Measurements from ENCODE around the gene TVP23B.
"Not testable (repeated sequence)": the region's sequence is repeated elsewhere in the genome, so short reads cannot be mapped to it uniquely, and the experiment has no call there.

TVP23B gene

GRCh38 chr17:18780991-18781718, at the start of gene TVP23B:
TSS of gene TVP23B (plus strand) at chr17:18781183. CDS start at chr17:18781294, 111 bp downstream.
- DNase-seq = peak; percentile 98

GRCh38 chr17:18732438-18732837, 48.5 kb upstream of the TVP23B start:
- DNase-seq = not testable (repeated sequence)

GRCh38 chr17:18733350-18733749, 47.6 kb upstream of the TVP23B start:
- DNase-seq = not testable (repeated sequence)

GRCh38 chr17:18739616-18740391, 41.2 kb upstream of the TVP23B start:
- DNase-seq = not testable (repeated sequence)

- not testable (repeated sequence) for DNase-seq
These were observed 39.8 kb upstream of the TVP23B start for GRCh38 chr17:18741228-18741627.

- not testable (repeated sequence) for DNase-seq
These were observed 37.1 kb upstream of the TVP23B start, which contains the start of gene FBXW10 for GRCh38 chr17:18743699-18744421. TSS of gene FBXW10 (plus strand) at chr17:18744054. CDS start at chr17:18744245, 191 bp downstream.

- DNase-seq = not testable (repeated sequence)
These were observed 36.3 kb upstream of the TVP23B start for GRCh38 chr17:18744726-18745125.

GRCh38 chr17:18746551-18746950, 34.4 kb upstream of the TVP23B start:
- not testable (repeated sequence) for DNase-seq

- not testable (repeated sequence) for DNase-seq
These were observed 33.5 kb upstream of the TVP23B start for GRCh38 chr17:18747501-18747900.

- not testable (repeated sequence) for DNase-seq
These were observed 30.7 kb upstream of the TVP23B start for GRCh38 chr17:18750242-18750641.

- DNase-seq = not testable (repeated sequence)
These were observed 27.1 kb upstream of the TVP23B start for GRCh38 chr17:18753829-18754409.

- not testable (repeated sequence) for DNase-seq
These were observed 25.0 kb upstream of the TVP23B start for GRCh38 chr17:18755969-18756368.

GRCh38 chr17:18757368-18758044, 23.5 kb upstream of the TVP23B start:
- not testable (repeated sequence) for DNase-seq

GRCh38 chr17:18758344-18758743, 22.6 kb upstream of the TVP23B start:
- not testable (repeated sequence) for DNase-seq

GRCh38 chr17:18760221-18760620, 20.8 kb upstream of the TVP23B start:
- DNase-seq = not testable (repeated sequence)

- not testable (repeated sequence) for DNase-seq
These were observed 10.4 kb upstream of the TVP23B start for GRCh38 chr17:18770572-18770971.

- DNase-seq = not testable (repeated sequence)
These were observed 9.9 kb upstream of the TVP23B start for GRCh38 chr17:18771066-18771465.

GRCh38 chr17:18772471-18772870, 8.5 kb upstream of the TVP23B start:
- DNase-seq = no peak

GRCh38 chr17:18781805-18782204, 822 bp downstream of the TVP23B start:
- DNase-seq = not testable (repeated sequence)

- not testable (repeated sequence) for DNase-seq
These were observed 5.0 kb downstream of the TVP23B start for GRCh38 chr17:18785933-18786332.

GRCh38 chr17:18786890-18787289, 5.9 kb downstream of the TVP23B start:
- not testable (repeated sequence) for DNase-seq

GRCh38 chr17:18791402-18791801, 10.4 kb downstream of the TVP23B start:
- not testable (repeated sequence) for DNase-seq
